Karpas-422 (cell line): ENCODE data around the gene PKIB. TPM values are rescaled to one million over a fixed set of nuclear protein-coding genes. Genes with fewer than 3 reads are reported as not detected.

Experiments
- DNase-seq: peaks from one replicate; pipeline ENCODE4 v3.0.0-alpha.2; 2015
- H2AFZ ChIP-seq: fragments of 200-600 bp; sonication (generic); 2 replicates; pipeline ENCODE4 v1.6.1; 2014; ENCODE audit warnings: antibody characterized with exemption, low read length, mixed read lengths
- H3K27ac ChIP-seq: fragments of 200-600 bp; sonication (generic); 2 replicates; pipeline ENCODE4 v1.5.1; 2014; ENCODE audit warnings: mild to moderate bottlenecking, low read length, moderate library complexity
- H3K27me3 ChIP-seq: fragments of 200-600 bp; sonication (generic); 2 replicates; pipeline ENCODE4 v1.6.1; 2014; ENCODE audit warnings: low read length, mixed read lengths
- H3K36me3 ChIP-seq: fragments of 200-600 bp; sonication (generic); 2 replicates; pipeline ENCODE4 v1.6.1; 2014; ENCODE audit warnings: low read length, mixed read lengths; ENCODE audit not compliant: insufficient read depth
- H3K4me1 ChIP-seq: fragments of 200-600 bp; sonication (generic); 2 replicates; pipeline ENCODE4 v1.6.1; 2014; ENCODE audit warnings: mild to moderate bottlenecking, low read length, mixed read lengths
- H3K4me2 ChIP-seq: fragments of 200-600 bp; sonication (generic); 2 replicates; pipeline ENCODE4 v1.6.1; 2014; ENCODE audit warnings: low read length, low read depth, mild to moderate bottlenecking; ENCODE audit not compliant: poor library complexity, severe bottlenecking
- H3K4me3 ChIP-seq: fragments of 200-600 bp; sonication (generic); 2 replicates; pipeline ENCODE4 v1.5.1; 2014; ENCODE audit warnings: mild to moderate bottlenecking, antibody characterized with exemption, low read length, mixed read lengths
- H3K79me2 ChIP-seq: fragments of 200-600 bp; sonication (generic); 2 replicates; pipeline ENCODE4 v1.6.1; 2014; ENCODE audit warnings: mild to moderate bottlenecking, low read length, mixed read lengths
- H3K9ac ChIP-seq: fragments of 200-600 bp; sonication (generic); 2 replicates; pipeline ENCODE4 v1.6.0; 2014; ENCODE audit warnings: low read length
- H3K9me2 ChIP-seq: fragments of 200-600 bp; sonication (generic), shearing (Covaris generic); replicated peaks from 2 replicates; pipeline ENCODE4 v1.6.0; 2014; ENCODE audit warnings: mild to moderate bottlenecking, low read length, moderate library complexity; ENCODE audit not compliant: insufficient read depth
- H3K9me3 ChIP-seq: fragments of 300-700, 200-600 bp; sonication (generic); 2 replicates; pipeline ENCODE4 v1.6.1; 2014; ENCODE audit warnings: low read length, mixed read lengths
- H4K20me1 ChIP-seq: fragments of 200-600 bp; sonication (generic); 2 replicates; pipeline ENCODE4 v1.6.1; 2014; ENCODE audit warnings: mild to moderate bottlenecking, antibody characterized with exemption, low read length, low read depth; ENCODE audit not compliant: insufficient read depth
- total RNA-seq: library from RNA; depleted of rRNA; stranded (reverse); fragments of >200 nt; shearing (Covaris generic); gene quantifications from 2 replicates; pipeline ENCODE4 v1.2.3, GENCODE V29; 2014; ENCODE audit warnings: low replicate concordance

PKIB gene
- total RNA-seq, 1 experiment from 2014 or later: 1.7 TPM

DNA sequence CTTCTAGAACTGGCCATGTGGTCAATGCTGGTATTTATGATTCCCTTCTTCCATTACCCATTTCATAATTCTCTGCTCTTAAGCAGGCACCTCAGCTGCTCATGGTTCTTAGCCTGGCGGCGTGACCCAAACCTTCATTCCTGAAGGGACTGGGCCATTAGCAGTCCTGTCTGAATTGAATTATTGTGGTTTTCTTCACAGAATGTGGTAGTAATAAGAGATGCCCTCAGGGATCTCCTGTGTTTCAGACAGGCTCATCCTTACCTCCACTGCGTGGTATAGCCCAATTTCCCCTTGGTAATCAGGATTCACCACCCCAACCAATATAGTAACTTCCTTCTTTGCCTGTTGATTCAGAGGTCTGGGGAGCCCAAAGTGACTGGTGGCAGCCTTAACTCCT, 37.6 kb downstream of the PKIB start:
- no peak for DNase-seq
- Histone ChIP-seq H4K20me1 (no peaks in the 10 kb centered on the region), H3K4me3 (no peak overlapping the region)

DNA sequence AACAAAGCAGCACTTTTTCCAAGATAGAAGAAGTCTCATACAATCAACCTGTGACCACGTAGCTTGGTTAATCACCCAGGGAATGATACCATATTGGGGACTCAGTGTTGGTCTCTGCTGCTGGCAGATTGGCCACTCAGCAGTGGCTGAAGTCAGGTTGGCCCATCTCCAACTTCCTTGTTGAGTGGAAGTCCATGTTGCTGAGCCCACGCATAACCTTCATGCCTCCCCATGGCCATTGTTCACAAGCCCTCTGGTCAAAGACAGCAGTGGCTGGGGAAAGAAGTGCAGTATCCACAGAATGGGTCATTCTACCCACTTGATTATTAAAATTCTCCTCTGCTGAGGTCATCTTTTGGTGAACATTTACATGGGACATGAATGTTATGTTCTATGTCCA, 38.5 kb downstream of the PKIB start:
- DNase-seq: no peak
- Histone ChIP-seq H3K4me2 (no peak overlapping the region), H3K9me3 (no peaks in the 10 kb centered on the region), H3K4me1 (no peaks in the 10 kb centered on the region), H3K79me2 (no peaks in the 10 kb centered on the region), H3K9ac (no peak overlapping the region), H3K9me2 (no peaks in the 10 kb centered on the region), H3K27ac (no peak overlapping the region), H3K27me3 (no peaks in the 10 kb centered on the region), H2AFZ (no peak overlapping the region), H3K4me3 (no peak overlapping the region), H3K36me3 (no peaks in the 10 kb centered on the region), H4K20me1 (no peaks in the 10 kb centered on the region)

More for the DNA sequence above, 37.6 kb downstream of the PKIB start:
- no peak overlapping the region for H3K27ac ChIP-seq
- no peaks in the 10 kb centered on the region for H3K27me3 ChIP-seq
- H3K4me2 ChIP-seq: no peak overlapping the region
- H3K36me3 ChIP-seq: no peaks in the 10 kb centered on the region
- H2AFZ ChIP-seq: no peak overlapping the region
- H3K9ac ChIP-seq: no peak overlapping the region
- H3K9me3 ChIP-seq: no peaks in the 10 kb centered on the region
- no peaks in the 10 kb centered on the region for H3K9me2 ChIP-seq
- H3K79me2 ChIP-seq: no peaks in the 10 kb centered on the region
- H3K4me1 ChIP-seq: no peaks in the 10 kb centered on the region

DNA sequence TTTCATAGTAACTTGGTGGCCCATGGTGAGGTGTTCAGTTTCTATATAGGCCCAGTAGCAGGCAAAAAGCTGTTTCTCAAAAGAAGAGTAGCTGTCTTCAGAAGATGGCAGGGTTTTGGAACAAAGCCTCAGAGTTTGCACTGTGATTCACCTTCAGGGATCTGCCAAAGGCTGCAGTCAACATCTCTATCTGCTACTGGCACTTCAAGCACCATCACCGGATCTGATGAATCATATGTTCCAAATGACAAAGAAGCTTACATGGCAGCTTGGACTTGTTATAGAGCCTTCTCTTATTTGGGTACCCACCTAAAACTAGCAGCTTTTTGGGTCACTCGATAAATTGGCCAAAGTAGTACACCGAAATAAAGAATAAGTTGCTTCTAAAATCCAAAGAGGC, 39.5 kb downstream of the PKIB start:
- Histone ChIP-seq H3K9me3 (no peaks in the 10 kb centered on the region), H3K36me3 (no peaks in the 10 kb centered on the region), H3K79me2 (no peaks in the 10 kb centered on the region), H3K4me1 (no peaks in the 10 kb centered on the region), H4K20me1 (no peaks in the 10 kb centered on the region), H3K27me3 (no peaks in the 10 kb centered on the region), H2AFZ (no peak overlapping the region), H3K4me2 (no peak overlapping the region), H3K27ac (no peak overlapping the region), H3K9me2 (no peaks in the 10 kb centered on the region), H3K4me3 (no peak overlapping the region), H3K9ac (no peak overlapping the region)
- DNase-seq: no peak

DNA sequence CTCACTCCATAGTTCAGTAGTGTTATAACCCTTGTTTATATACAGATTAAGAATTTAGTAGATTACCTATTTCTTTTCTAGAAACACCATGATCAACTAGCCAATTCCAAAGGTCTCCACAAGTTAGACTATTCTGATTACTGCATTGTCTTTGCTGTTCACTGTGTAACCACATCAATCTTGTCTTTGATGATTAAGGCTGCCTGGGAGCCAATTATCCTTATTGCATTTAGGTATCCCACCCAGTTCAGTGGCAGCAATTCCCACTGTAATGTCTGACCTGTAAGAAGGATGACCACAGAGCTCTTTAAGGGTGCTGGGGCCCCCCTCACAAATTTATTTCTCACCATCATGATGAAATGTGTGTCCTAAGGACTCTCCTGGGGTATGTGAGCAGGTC, 40.2 kb downstream of the PKIB start:
- H2AFZ ChIP-seq: no peak overlapping the region
- H3K9me2 ChIP-seq: no peaks in the 10 kb centered on the region
- no peaks in the 10 kb centered on the region for H3K9me3 ChIP-seq
- no peak overlapping the region for H3K27ac ChIP-seq
- no peaks in the 10 kb centered on the region for H3K4me1 ChIP-seq
- H3K4me3 ChIP-seq: no peak overlapping the region
- no peaks in the 10 kb centered on the region for H3K79me2 ChIP-seq
- no peaks in the 10 kb centered on the region for H3K36me3 ChIP-seq
- H3K27me3 ChIP-seq: no peaks in the 10 kb centered on the region
- no peak overlapping the region for H3K9ac ChIP-seq
- no peak for DNase-seq
- no peaks in the 10 kb centered on the region for H4K20me1 ChIP-seq
- H3K4me2 ChIP-seq: no peak overlapping the region

DNA sequence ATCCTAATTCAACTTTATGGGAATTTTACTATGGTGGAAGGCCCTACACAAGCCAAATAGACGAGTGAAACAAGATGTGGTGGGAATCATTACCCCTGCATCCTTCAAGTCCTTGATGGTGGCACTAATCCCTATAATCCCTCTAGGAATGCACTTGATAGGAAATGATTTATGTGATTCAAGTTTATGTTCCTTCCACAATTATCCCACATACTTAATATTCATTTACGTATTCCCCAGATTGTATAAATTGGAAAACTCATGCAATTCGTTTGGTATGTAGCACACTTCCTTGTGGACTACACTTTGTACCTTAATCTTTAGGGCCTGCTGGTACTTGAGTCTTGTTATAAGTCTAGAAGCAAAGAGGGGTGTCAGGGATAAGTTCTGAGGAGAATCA, 40.8 kb downstream of the PKIB start:
- Histone ChIP-seq H3K4me3 (no peak overlapping the region), H3K27me3 (no peaks in the 10 kb centered on the region), H3K79me2 (no peaks in the 10 kb centered on the region), H3K36me3 (no peaks in the 10 kb centered on the region), H2AFZ (no peak overlapping the region), H3K27ac (no peak overlapping the region), H3K4me2 (no peak overlapping the region), H3K4me1 (no peaks in the 10 kb centered on the region), H3K9me3 (no peaks in the 10 kb centered on the region), H3K9ac (no peak overlapping the region), H4K20me1 (no peaks in the 10 kb centered on the region), H3K9me2 (no peaks in the 10 kb centered on the region)
- no peak for DNase-seq

DNA sequence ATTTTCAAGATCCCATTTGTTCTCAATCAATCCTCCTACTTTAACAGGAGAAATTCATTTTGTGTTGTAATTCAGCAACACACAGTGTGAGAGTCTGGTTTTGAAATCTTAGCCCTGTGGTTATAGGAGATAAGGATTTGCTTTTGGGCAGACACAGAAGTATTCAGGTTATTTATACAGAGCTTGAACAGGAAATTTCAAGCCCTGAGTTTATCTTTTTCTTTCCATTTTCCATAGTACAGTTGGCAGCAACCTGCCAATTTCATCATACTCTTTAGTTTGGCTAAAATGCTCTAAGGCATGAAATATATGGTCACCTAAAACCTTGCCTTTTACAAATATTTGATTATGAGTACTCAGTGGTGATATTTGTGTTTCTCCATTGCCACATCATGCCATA, 41.4 kb downstream of the PKIB start:
- Histone ChIP-seq H3K4me2 (no peak overlapping the region), H3K27me3 (no peaks in the 10 kb centered on the region), H2AFZ (no peak overlapping the region), H3K4me1 (no peaks in the 10 kb centered on the region), H3K36me3 (no peaks in the 10 kb centered on the region), H3K9me3 (no peaks in the 10 kb centered on the region), H3K9ac (no peak overlapping the region), H3K4me3 (no peak overlapping the region), H3K27ac (no peak overlapping the region), H3K79me2 (no peaks in the 10 kb centered on the region), H3K9me2 (no peaks in the 10 kb centered on the region), H4K20me1 (no peaks in the 10 kb centered on the region)
- no peak for DNase-seq

DNA sequence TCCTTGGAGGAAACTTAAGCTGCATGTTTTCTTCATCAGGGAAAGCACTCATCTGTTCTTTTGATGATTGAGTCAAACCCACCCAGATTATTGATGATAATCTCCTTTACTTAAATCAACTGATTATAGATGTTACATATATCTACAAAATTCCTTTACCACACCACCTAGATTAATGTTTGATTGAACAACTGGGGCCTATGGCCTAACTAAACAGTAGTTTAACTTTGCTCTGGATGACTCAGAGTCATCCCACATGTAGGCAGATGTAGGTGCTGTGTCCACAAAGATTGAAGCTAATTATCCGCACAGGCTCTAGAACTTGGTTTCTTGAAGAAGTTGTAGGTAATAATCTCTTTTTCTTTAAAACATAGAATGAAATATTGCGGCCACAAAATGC, 42.2 kb downstream of the PKIB start:
- Histone ChIP-seq H3K27me3 (no peaks in the 10 kb centered on the region), H4K20me1 (no peaks in the 10 kb centered on the region), H3K4me1 (no peaks in the 10 kb centered on the region), H3K27ac (no peak overlapping the region), H3K36me3 (no peaks in the 10 kb centered on the region), H2AFZ (no peak overlapping the region), H3K79me2 (no peaks in the 10 kb centered on the region), H3K9me2 (no peaks in the 10 kb centered on the region), H3K4me3 (no peak overlapping the region), H3K4me2 (no peak overlapping the region), H3K9me3 (no peaks in the 10 kb centered on the region), H3K9ac (no peak overlapping the region)
- no peak for DNase-seq

DNA sequence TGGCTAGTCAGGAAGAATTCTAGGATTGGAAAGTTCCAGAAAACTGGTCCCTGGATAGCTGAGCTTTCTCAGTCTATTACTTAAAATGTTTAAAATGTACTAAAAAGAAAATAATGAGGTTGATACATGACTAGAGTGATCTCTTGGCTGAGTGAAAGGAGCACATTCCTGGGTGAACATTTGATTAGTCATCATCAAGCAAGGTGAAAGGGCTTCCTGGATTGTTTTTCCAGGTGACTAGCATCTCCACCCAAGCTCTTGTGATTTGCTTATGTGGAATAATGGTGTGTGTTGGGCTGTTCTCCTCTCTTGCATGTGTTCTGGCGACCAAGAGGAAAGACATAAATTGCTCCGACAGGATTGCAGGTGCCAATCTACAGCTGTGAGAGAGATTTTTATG, 42.9 kb downstream of the PKIB start:
- H3K79me2 ChIP-seq: no peaks in the 10 kb centered on the region
- no peak overlapping the region for H3K27ac ChIP-seq
- no peak overlapping the region for H3K4me3 ChIP-seq
- H3K9me3 ChIP-seq: no peaks in the 10 kb centered on the region
- no peaks in the 10 kb centered on the region for H3K27me3 ChIP-seq
- H3K4me2 ChIP-seq: no peak overlapping the region
- DNase-seq: no peak
- H3K9ac ChIP-seq: no peak overlapping the region
- no peaks in the 10 kb centered on the region for H3K9me2 ChIP-seq
- no peaks in the 10 kb centered on the region for H3K4me1 ChIP-seq
- H2AFZ ChIP-seq: no peak overlapping the region
- no peaks in the 10 kb centered on the region for H4K20me1 ChIP-seq
- no peaks in the 10 kb centered on the region for H3K36me3 ChIP-seq

DNA sequence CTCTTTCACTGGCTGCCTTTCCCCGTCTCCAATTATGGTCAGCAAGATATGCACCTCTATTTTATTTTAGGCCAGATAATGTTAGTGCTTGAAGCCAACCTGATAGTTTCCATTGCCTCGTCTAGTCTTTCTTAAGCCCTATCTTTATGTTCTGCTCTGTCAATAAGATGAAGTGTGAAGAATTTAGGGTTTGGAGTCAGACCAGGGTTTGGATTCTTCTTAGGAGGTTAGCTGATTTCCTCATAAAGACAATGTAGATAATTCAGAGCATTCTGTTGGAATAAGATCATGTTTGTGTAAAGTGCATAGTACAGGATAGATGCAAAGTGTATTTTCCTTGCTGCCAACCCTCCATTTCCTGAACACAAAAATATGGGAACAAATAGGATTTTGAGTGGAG, 43.8 kb downstream of the PKIB start:
- H3K27ac ChIP-seq: no peak overlapping the region
- H3K4me2 ChIP-seq: no peak overlapping the region
- no peaks in the 10 kb centered on the region for H3K9me2 ChIP-seq
- no peaks in the 10 kb centered on the region for H3K79me2 ChIP-seq
- H3K27me3 ChIP-seq: no peaks in the 10 kb centered on the region
- no peak overlapping the region for H3K4me3 ChIP-seq
- no peaks in the 10 kb centered on the region for H3K9me3 ChIP-seq
- H4K20me1 ChIP-seq: no peaks in the 10 kb centered on the region
- no peak for DNase-seq
- no peak overlapping the region for H3K9ac ChIP-seq
- H3K4me1 ChIP-seq: no peaks in the 10 kb centered on the region
- no peak overlapping the region for H2AFZ ChIP-seq
- H3K36me3 ChIP-seq: no peaks in the 10 kb centered on the region
